ENCODE data around the gene TNIP3.
"Not testable (repeated sequence)": the region's sequence is repeated elsewhere in the genome, so short reads cannot be mapped to it uniquely, and the experiment has no call there.

TNIP3 gene

GRCh38 chr4:121164291-121164690, at the start of gene TNIP3:
TNIP3 (minus strand) TSS chr4:121164321; CDS start chr4:121164125, 196 bp downstream.
- no peak for DNase-seq (ENCODE audit: low read depth in 2 of 2)

GRCh38 chr4:121212806-121213205, 48.7 kb upstream of the TNIP3 start:
- no peak for DNase-seq (ENCODE audit: low read depth in 2 of 2)

GRCh38 chr4:121209171-121209570, 45.0 kb upstream of the TNIP3 start:
- no peak for DNase-seq (ENCODE audit: low read depth in 2 of 2)

- DNase-seq (ENCODE audit: low read depth in 2 of 2) = no peak
These were observed 44.3 kb upstream of the TNIP3 start for GRCh38 chr4:121208244-121209007.

GRCh38 chr4:121205777-121206176, 41.7 kb upstream of the TNIP3 start:
- not testable (repeated sequence) for DNase-seq (ENCODE audit: low read depth in 2 of 2)

GRCh38 chr4:121200795-121201472, 36.8 kb upstream of the TNIP3 start:
- DNase-seq (ENCODE audit: low read depth in 2 of 2) = no peak

GRCh38 chr4:121199742-121200561, 35.8 kb upstream of the TNIP3 start:
- DNase-seq (ENCODE audit: low read depth in 2 of 2) = no peak

GRCh38 chr4:121198251-121198650, 34.1 kb upstream of the TNIP3 start:
- no peak for DNase-seq (ENCODE audit: low read depth in 2 of 2)

GRCh38 chr4:121195649-121196048, 31.5 kb upstream of the TNIP3 start:
- no peak for DNase-seq (ENCODE audit: low read depth in 2 of 2)

GRCh38 chr4:121192480-121192879, 28.4 kb upstream of the TNIP3 start:
- DNase-seq (ENCODE audit: low read depth in 2 of 2) = no peak

GRCh38 chr4:121192013-121192412, 27.9 kb upstream of the TNIP3 start:
- no peak for DNase-seq (ENCODE audit: low read depth in 2 of 2)

GRCh38 chr4:121191361-121191760, 27.2 kb upstream of the TNIP3 start:
- DNase-seq (ENCODE audit: low read depth in 2 of 2) = no peak

GRCh38 chr4:121190389-121190788, 26.3 kb upstream of the TNIP3 start:
- no peak for DNase-seq (ENCODE audit: low read depth in 2 of 2)

- DNase-seq (ENCODE audit: low read depth in 2 of 2) = peak; percentile 28 to 30
These were observed 25.4 kb upstream of the TNIP3 start for GRCh38 chr4:121189326-121190215.

- DNase-seq (ENCODE audit: low read depth in 2 of 2) = no peak
These were observed 23.1 kb upstream of the TNIP3 start for GRCh38 chr4:121187206-121187605.

GRCh38 chr4:121185960-121186359, 21.8 kb upstream of the TNIP3 start:
- DNase-seq (ENCODE audit: low read depth in 2 of 2) = no peak

- no peak for DNase-seq (ENCODE audit: low read depth in 2 of 2)
These were observed 19.9 kb upstream of the TNIP3 start for GRCh38 chr4:121183989-121184388.

GRCh38 chr4:121183361-121183760, 19.2 kb upstream of the TNIP3 start:
- no peak for DNase-seq (ENCODE audit: low read depth in 2 of 2)

GRCh38 chr4:121182296-121182695, 18.2 kb upstream of the TNIP3 start:
- DNase-seq (ENCODE audit: low read depth in 2 of 2) = no peak

- DNase-seq (ENCODE audit: low read depth in 2 of 2) = no peak
These were observed 17.4 kb upstream of the TNIP3 start for GRCh38 chr4:121181493-121181892.

GRCh38 chr4:121180558-121180957, 16.4 kb upstream of the TNIP3 start:
- DNase-seq (ENCODE audit: low read depth in 2 of 2) = no peak
